HCT116 (cell line): ENCODE measurements around the gene NFATC2IP. TPM values are rescaled to one million over a fixed set of nuclear protein-coding genes. Genes with fewer than 3 reads are reported as not detected.

Experiments
- ATAC-seq: fragments of 200-7000 bp; cut with Tn5 transposase; 2 replicates; pipeline ENCODE4 v1.9.1; 2020; ENCODE audit warnings: mild to moderate bottlenecking, moderate library complexity
- BruUV-seq: library from RNA; stranded (reverse); fragments of 400-500 nt; replicated peaks from 2 replicates; lab custom pipeline; 2021; lab: Mats Ljungman, UMichigan
- CTCF ChIA-PET: fragments of 300-600 bp; sonication (Branson Sonifier 250); formaldehyde crosslinking; loops from one replicate; lab custom pipeline; 2021; ENCODE audit warnings: antibody characterized with exemption; lab: Charles Lee
- POLR2A ChIA-PET: fragments of 300-600, 350-600 bp; sonication (Branson Sonifier 250); formaldehyde crosslinking; loops from one replicate; lab custom pipeline; 2021; ENCODE audit warnings: antibody characterized with exemption; lab: Charles Lee
- RAD21 ChIA-PET, 2 experiments: fragments of 300-600 bp; sonication (Branson Sonifier 250); formaldehyde crosslinking; loops; one replicate each; lab custom pipeline; 2023; ENCODE audit warnings: low total read pairs in 2 of 2; ENCODE audit not compliant: uncharacterized antibody in 2 of 2, unreplicated experiment in 2 of 2, low non-redundant PET in 1 of 2; lab: Charles Lee
- DNase-seq: peaks from one replicate; pipeline ENCODE4 v3.0.0-alpha.2; 2010; ENCODE audit warnings: low read depth, low spot score
- H2AFZ ChIP-seq: fragments of 200-600 bp; shearing (Covaris generic), sonication (generic); 2 replicates; pipeline ENCODE4 v1.6.1; 2017; ENCODE audit warnings: low read depth, mixed run types, mixed read lengths, antibody characterized with exemption, low read length; ENCODE audit not compliant: poor library complexity, severe bottlenecking
- H3K27ac ChIP-seq: 2 replicates; pipeline ENCODE4 v1.5.1; 2012; ENCODE audit warnings: low read depth, low read length
- H3K27me3 ChIP-seq: fragments of 200-600 bp; sonication (generic); 2 replicates; pipeline ENCODE4 v1.6.1; 2016; ENCODE audit warnings: mixed run types, low read length, mixed read lengths; ENCODE audit not compliant: insufficient read depth
- H3K36me3 ChIP-seq, 2 experiments: fragments of 200-500 bp in 1 of 2; fragments of 200-600 bp in 1 of 2; sonication (Bioruptor generic) in 1 of 2; sonication (generic) in 1 of 2; 2 replicates each; pipeline versions ENCODE4 v1.5.1 to v1.6.1; 2014 to 2016; ENCODE audit warnings: low read length in 2 of 2, inconsistent platforms in 1 of 2, mixed read lengths in 1 of 2, mixed run types in 1 of 2; ENCODE audit not compliant: insufficient read depth in 2 of 2, control insufficient read depth in 1 of 2
- H3K4me1 ChIP-seq, 2 experiments: fragments of 200-600 bp in 1 of 2; sonication (generic) in 1 of 2; 2 replicates each; pipeline versions ENCODE4 v1.5.1 to v1.6.1; 2012 to 2017; ENCODE audit warnings: low read length in 2 of 2, inconsistent platforms in 1 of 2, mild to moderate bottlenecking in 1 of 2, mixed read lengths in 1 of 2, mixed run types in 1 of 2, moderate library complexity in 1 of 2; ENCODE audit not compliant: insufficient read depth in 2 of 2, control insufficient read depth in 1 of 2
- H3K4me2 ChIP-seq: fragments of 200-600 bp; sonication (generic); 2 replicates; pipeline ENCODE4 v1.6.1; 2017; ENCODE audit warnings: mixed run types, low read length, mixed read lengths
- H3K4me3 ChIP-seq, 2 experiments: fragments of 200-600 bp in 1 of 2; sonication (generic) in 1 of 2; replicated peaks in 1 of 2; 2 replicates each; pipeline ENCODE4 v1.5.1; 2011 to 2016; ENCODE audit warnings: low read length in 2 of 2, control low read depth in 1 of 2, low read depth in 1 of 2, mild to moderate bottlenecking in 1 of 2, mixed read lengths in 1 of 2, mixed run types in 1 of 2
- H3K79me2 ChIP-seq: fragments of 200-600 bp; sonication (generic); 2 replicates; pipeline ENCODE4 v1.6.1; 2017; ENCODE audit warnings: mild to moderate bottlenecking, mixed run types, low read length, moderate library complexity, mixed read lengths; ENCODE audit not compliant: insufficient read depth
- H3K9ac ChIP-seq: fragments of 200-600 bp; sonication (generic); 2 replicates; pipeline ENCODE4 v1.6.1; 2016; ENCODE audit warnings: low read length, mixed read lengths
- H3K9me2 ChIP-seq: fragments of 200-600 bp; sonication (generic), shearing (Covaris generic); 2 replicates; pipeline ENCODE4 v1.6.1; 2017; ENCODE audit warnings: mixed run types, mild to moderate bottlenecking, moderate library complexity; ENCODE audit not compliant: insufficient read depth
- H3K9me3 ChIP-seq, 2 experiments: fragments of 200-500 bp in 1 of 2; fragments of 200-600 bp in 1 of 2; sonication (Bioruptor generic) in 1 of 2; sonication (generic) in 1 of 2; 2 replicates each; pipeline ENCODE4 v1.6.1; 2014 to 2017; ENCODE audit warnings: low read length in 2 of 2, mixed read lengths in 2 of 2, inconsistent platforms in 1 of 2, low read depth in 1 of 2, mild to moderate bottlenecking in 1 of 2, mixed run types in 1 of 2, moderate library complexity in 1 of 2; ENCODE audit not compliant: control insufficient read depth in 1 of 2, insufficient read depth in 1 of 2
- H4K20me1 ChIP-seq: fragments of 200-600 bp; sonication (generic), shearing (Covaris generic); 2 replicates; pipeline ENCODE4 v1.6.1; 2017; ENCODE audit warnings: mixed run types, mild to moderate bottlenecking, moderate library complexity; ENCODE audit not compliant: insufficient read depth
- ATF3 ChIP-seq: IDR thresholded peaks from 2 replicates; pipeline ENCODE4 v1.6.1; 2012
- CEBPB ChIP-seq: IDR thresholded peaks from 2 replicates; pipeline ENCODE4 v1.6.1; 2012; ENCODE audit warnings: low read depth
- FOSL1 ChIP-seq: IDR thresholded peaks from 2 replicates; pipeline ENCODE4 v1.6.1; 2012; ENCODE audit warnings: low read depth
- POLR2AphosphoS5 ChIP-seq: IDR thresholded peaks from 2 replicates; pipeline ENCODE4 v1.6.1; 2011; ENCODE audit warnings: mild to moderate bottlenecking, low read depth, low read length, moderate library complexity
- SP1 ChIP-seq: IDR thresholded peaks from 2 replicates; pipeline ENCODE4 v1.6.1; 2012; ENCODE audit warnings: low read depth
- SRF ChIP-seq: IDR thresholded peaks from 2 replicates; pipeline ENCODE4 v1.6.1; 2012; ENCODE audit warnings: low read depth
- YY1 ChIP-seq: IDR thresholded peaks from 2 replicates; pipeline ENCODE4 v1.6.1; 2011; ENCODE audit warnings: low read length, low read depth, moderate library complexity, mild to moderate bottlenecking; ENCODE audit not compliant: insufficient replicate concordance; ENCODE audit errors: extremely low read depth
- ZBTB33 ChIP-seq: IDR thresholded peaks from 2 replicates; pipeline ENCODE4 v1.6.1; 2011; ENCODE audit warnings: mild to moderate bottlenecking, low read length, moderate library complexity; ENCODE audit not compliant: insufficient replicate concordance; ENCODE audit errors: extremely low read depth
- ZNF274 ChIP-seq: fragments of 200-500 bp; sonication (Bioruptor generic); IDR thresholded peaks from 2 replicates; pipeline ENCODE4 v1.6.1; 2014; ENCODE audit warnings: mild to moderate bottlenecking, low read depth, low read length, inconsistent platforms
- intact Hi-C: fragments of 100-400 bp; cut with micrococcal nuclease; formaldehyde crosslinking; loops from 2 replicates; pipeline ENCODE4 v1.10.0; 2022
- total RNA-seq: library from RNA; stranded (reverse); gene quantifications from one replicate; pipeline ENCODE4 v1.2.1, GENCODE V29; 2021; ENCODE audit not compliant: unreplicated experiment

The NFATC2IP gene
- total RNA-seq, 1 experiment from 2014 or later: 41.4 TPM

- no peak for TF ChIP-seq ZBTB33
- TF ChIP-seq POLR2AphosphoS5: no peak
- TF ChIP-seq YY1: no peak
- no peak for TF ChIP-seq CEBPB
- TF ChIP-seq ATF3: no peak
- no peak for TF ChIP-seq SRF
Measured at GRCh38 chr16:28990375-28991040, 39.8 kb downstream of the NFATC2IP start (continued).

DNA sequence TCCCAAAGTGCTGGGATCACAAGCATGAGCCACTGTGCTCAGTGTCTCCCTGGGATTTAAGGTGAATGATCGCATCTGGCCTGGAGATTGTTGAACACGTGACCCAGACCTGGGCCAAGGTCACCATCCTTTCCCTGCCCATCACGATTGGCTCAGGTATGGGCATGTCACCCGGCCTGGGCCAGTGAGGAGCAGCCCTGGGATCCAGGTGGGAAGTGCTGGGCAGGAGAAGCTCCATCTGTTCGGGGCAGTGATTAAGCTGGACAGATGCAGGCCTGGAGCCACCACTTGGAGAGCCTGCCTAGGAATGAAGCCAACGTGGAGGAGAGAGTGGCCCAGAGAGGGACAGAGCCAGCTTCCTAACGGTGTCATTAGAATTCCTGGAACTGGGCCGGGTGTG lies 41.0 kb downstream of the NFATC2IP start:
- no TSS peak for BruUV-seq
- ATAC-seq (peak; percentile 34; the same call in 1 of the 2 replicates), DNase-seq (no peak)
- intact Hi-C loops: no loop called here
- Histone ChIP-seq H4K20me1 (no peaks in the 10 kb centered on the region), H3K27me3 (no peaks in the 10 kb centered on the region), H3K4me1 (no peaks in the 10 kb centered on the region), H3K4me2 (no peak overlapping the region), H3K9ac (no peak overlapping the region), H2AFZ (no peak overlapping the region), H3K36me3 (no peaks in the 10 kb centered on the region), H3K9me3 (no peaks in the 10 kb centered on the region), H3K4me3 (no peak overlapping the region), H3K79me2 (no peaks in the 10 kb centered on the region), H3K27ac (no peak overlapping the region), H3K9me2 (no peaks in the 10 kb centered on the region)
- CTCF ChIA-PET: no interaction called here
- POLR2A ChIA-PET: no interaction called here
- RAD21 ChIA-PET: no interaction called here
- no peak for TF ChIP-seq SP1
- no peak for TF ChIP-seq ZNF274
- TF ChIP-seq ZBTB33: no peak
- TF ChIP-seq ATF3: no peak
- no peak for TF ChIP-seq FOSL1
- no peak for TF ChIP-seq POLR2AphosphoS5
